ENCODE results near the gene CCT2. TPM values are rescaled to one million over a fixed set of nuclear protein-coding genes. Genes with fewer than 3 reads are reported as not detected.

The CCT2 gene
- total and polyA plus RNA-seq, 2 of the 4 experiments (the other 2 are of a cell fraction): 194 to 651 TPM

- H4K5ac ChIP-seq (ENCODE audit: low read depth, low read length): no peak overlapping the region
- H3K27me3 ChIP-seq (ENCODE audit: control insufficient read depth, insufficient read depth, low read length): no peaks in the 10 kb centered on the region
- TF ChIP-seq MAFK (IDR thresholded peaks at IDR 0.05; ENCODE audit: low read depth, low read length) (no peak), MXI1 (IDR thresholded peaks at IDR 0.05; ENCODE audit: borderline replicate concordance, low read depth, low read length) (no peak), BHLHE40 (IDR thresholded peaks at IDR 0.05; ENCODE audit: low read depth, low read length) (no peak), CEBPB (IDR thresholded peaks at IDR 0.05; ENCODE audit: low read depth, low read length) (no peak), NFE2L2 (IDR thresholded peaks at IDR 0.05; ENCODE audit: low read depth, low read length) (no peak), RFX5 (IDR thresholded peaks at IDR 0.05; ENCODE audit: low read depth, low read length) (no peak), RCOR1 (IDR thresholded peaks at IDR 0.05; ENCODE audit: insufficient replicate concordance, low read length) (no peak), POLR2A (IDR thresholded peaks at IDR 0.05; ENCODE audit: low read depth, low read length) (no peak), SMC3 (IDR thresholded peaks at IDR 0.05; ENCODE audit: low read depth, low read length) (no peak), CHD1 (IDR thresholded peaks at IDR 0.05; ENCODE audit: low read depth, low read length) (no peak), RAD21 (IDR thresholded peaks at IDR 0.05; ENCODE audit: low read length) (no peak), FOS (IDR thresholded peaks at IDR 0.05; ENCODE audit: low read depth, low read length) (no peak), CTCF (conservative IDR thresholded peaks at IDR 0.05; ENCODE audit: low read depth, low read length) (no peak), MAZ (IDR thresholded peaks at IDR 0.05; ENCODE audit: borderline replicate concordance, low read depth, low read length) (no peak)
- TF ChIP-seq, protein P1, sequence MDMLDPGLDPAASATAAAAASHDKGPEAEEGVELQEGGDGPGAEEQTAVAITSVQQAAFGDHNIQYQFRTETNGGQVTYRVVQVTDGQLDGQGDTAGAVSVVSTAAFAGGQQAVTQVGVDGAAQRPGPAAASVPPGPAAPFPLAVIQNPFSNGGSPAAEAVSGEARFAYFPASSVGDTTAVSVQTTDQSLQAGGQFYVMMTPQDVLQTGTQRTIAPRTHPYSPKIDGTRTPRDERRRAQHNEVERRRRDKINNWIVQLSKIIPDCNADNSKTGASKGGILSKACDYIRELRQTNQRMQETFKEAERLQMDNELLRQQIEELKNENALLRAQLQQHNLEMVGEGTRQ (IDR thresholded peaks at IDR 0.05; ENCODE audit: low read depth, low read length): no peak
- TF ChIP-seq, protein P2, sequence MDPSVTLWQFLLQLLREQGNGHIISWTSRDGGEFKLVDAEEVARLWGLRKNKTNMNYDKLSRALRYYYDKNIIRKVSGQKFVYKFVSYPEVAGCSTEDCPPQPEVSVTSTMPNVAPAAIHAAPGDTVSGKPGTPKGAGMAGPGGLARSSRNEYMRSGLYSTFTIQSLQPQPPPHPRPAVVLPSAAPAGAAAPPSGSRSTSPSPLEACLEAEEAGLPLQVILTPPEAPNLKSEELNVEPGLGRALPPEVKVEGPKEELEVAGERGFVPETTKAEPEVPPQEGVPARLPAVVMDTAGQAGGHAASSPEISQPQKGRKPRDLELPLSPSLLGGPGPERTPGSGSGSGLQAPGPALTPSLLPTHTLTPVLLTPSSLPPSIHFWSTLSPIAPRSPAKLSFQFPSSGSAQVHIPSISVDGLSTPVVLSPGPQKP (IDR thresholded peaks at IDR 0.05; ENCODE audit: borderline replicate concordance, low read depth, low read length): no peak
- no peak overlapping the region for H2AK9ac ChIP-seq (replicated peaks; ENCODE audit: low read depth, low read length, poor library complexity)
- H3K9ac ChIP-seq (ENCODE audit: low read depth, low read length): no peak overlapping the region
- DNase-seq (peak; percentile 33), ATAC-seq (ENCODE audit: low read depth) (peak; percentile 42; the same call in 1 of the 2 replicates)
- no peak overlapping the region for H3K4me3 ChIP-seq (ENCODE audit: insufficient read depth, low read depth, low read length)
- H3K9me1 ChIP-seq (ENCODE audit: insufficient read depth, low read length): no peaks in the 10 kb centered on the region
- no peak overlapping the region for H4K8ac ChIP-seq (ENCODE audit: low read depth in 2 of 2, low read length in 2 of 2)
- H3K4me1 ChIP-seq (ENCODE audit: control insufficient read depth, insufficient read depth, low read length): no peaks in the 10 kb centered on the region; the same call in 1 of the 2 replicates
- no peak overlapping the region for H2BK20ac ChIP-seq (ENCODE audit: low read depth, low read length)
- no peak overlapping the region for H3K18ac ChIP-seq (ENCODE audit: low read depth, low read length)
- H3K27ac ChIP-seq (ENCODE audit: insufficient read depth, low read length): no peak overlapping the region
- intact Hi-C loops (cut with micrococcal nuclease): no loop called here
- H2BK120ac ChIP-seq (ENCODE audit: low read depth, low read length): no peak overlapping the region
- no peaks in the 10 kb centered on the region for H4K20me1 ChIP-seq (ENCODE audit: insufficient read depth, low read length)
- in situ Hi-C loops (cut with MboI; ENCODE audit: low sequenced_read_pairs): no loop called here
- H3K4me2 ChIP-seq (ENCODE audit: low read depth, low read length): no peak overlapping the region
- H3K79me1 ChIP-seq (ENCODE audit: low read depth in 1 of 2, low read length in 2 of 2): no peaks in the 10 kb centered on the region
- no peak overlapping the region for H3K4ac ChIP-seq (ENCODE audit: low read depth, low read length)
- H2BK15ac ChIP-seq (ENCODE audit: low read depth, low read length): no peak overlapping the region
- 0 out of 2 replicates have a peak overlapping the region, but pooled peaks have one; percentile 23 for H4K91ac ChIP-seq (ENCODE audit: insufficient read depth, low read depth, low read length)
- ChIA-PET POLR2A (ENCODE audit: unreplicated experiment) (interaction anchor here (0.6 kb wide), 1 partner anchor 26 kb away, joined by 3 read pairs; no protein-coding TSS in a partner anchor), CTCF (interaction anchor here (1.0 kb wide), 1 partner anchor 12 kb away, joined by 3 read pairs; no protein-coding TSS in a partner anchor)
- WGBS, 2 experiments (ENCODE audit: extremely low coverage in 2 of 2, insufficient read length in 1 of 2): no CpG with 5 or more reads among the region's 2 CpGs
- no peaks in the 10 kb centered on the region for H3K9me3 ChIP-seq (ENCODE audit: control insufficient read depth, insufficient read depth, low read length)
- no peak overlapping the region for H3K23ac ChIP-seq (ENCODE audit: low read depth, low read length)
- BruUV-seq (replicated peaks): no TSS peak
- no peak overlapping the region for H2AK5ac ChIP-seq (ENCODE audit: low read depth, low read length)
- H3K36me3 ChIP-seq (ENCODE audit: control insufficient read depth, insufficient read depth, low read length): no peaks in the 10 kb centered on the region
- H2AFZ ChIP-seq (replicated peaks; ENCODE audit: low read length, poor library complexity): no peak overlapping the region
- no peak overlapping the region for H3K56ac ChIP-seq (ENCODE audit: extremely low read depth, insufficient read depth, low read length)
- H2BK5ac ChIP-seq (ENCODE audit: low read depth, low read length, poor library complexity, severe bottlenecking): no peak overlapping the region
- no peak overlapping the region for H3K14ac ChIP-seq (replicated peaks; ENCODE audit: low read depth, low read length)
- dilution Hi-C loops (cut with HindIII; ENCODE audit: low sequenced_read_pairs, unreplicated experiment): no loop called here
Measured at GRCh38 chr12:69645031-69645430, 59.8 kb downstream of the CCT2 start.
